ENCODE measurements around the gene GLG1. TPM values are rescaled to one million over a fixed set of nuclear protein-coding genes. Genes with fewer than 3 reads are reported as not detected.
"Not testable (repeated sequence)": the region's sequence is repeated elsewhere in the genome, so short reads cannot be mapped to it uniquely, and the experiment has no call there.

The GLG1 gene
- polyA plus RNA-seq, 3 donors: 158 to 162 (median 158) TPM

GRCh38 chr16:74465851-74466685 is 140.8 kb downstream of the GLG1 start:
- no peak for DNase-seq (ENCODE audit: extremely low read depth in 1 of 11, low read depth in 9 of 11, low spot score in 4 of 11)

- DNase-seq (ENCODE audit: extremely low read depth in 1 of 11, low read depth in 9 of 11, low spot score in 4 of 11): no peak
Observed at GRCh38 chr16:74465281-74465680, 141.6 kb downstream of the GLG1 start.

DNA sequence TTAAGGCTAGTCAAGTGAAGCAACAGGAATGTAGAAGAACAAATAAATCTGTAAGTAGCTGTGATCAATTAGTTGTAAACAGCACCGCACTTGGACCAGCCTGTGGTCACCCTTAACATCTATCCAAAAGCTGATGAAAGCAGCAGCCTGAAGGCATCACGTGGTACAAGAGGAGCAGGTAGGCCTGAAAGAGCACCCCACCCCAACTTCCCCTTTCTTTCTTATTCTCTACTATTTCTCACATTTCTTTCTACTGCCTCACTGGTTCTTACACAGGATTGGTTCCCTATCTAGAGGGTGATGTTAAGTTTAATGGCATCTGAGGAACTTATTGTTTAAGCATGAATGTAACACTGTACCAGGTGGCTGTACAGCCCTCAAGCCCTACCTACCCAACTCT is 143.0 kb downstream of the GLG1 start:
- no peak for DNase-seq (ENCODE audit: extremely low read depth in 1 of 11, low read depth in 9 of 11, low spot score in 4 of 11)

GRCh38 chr16:74462361-74462760 is 144.6 kb downstream of the GLG1 start:
- DNase-seq (ENCODE audit: extremely low read depth in 1 of 11, low read depth in 9 of 11, low spot score in 4 of 11): no peak

DNA sequence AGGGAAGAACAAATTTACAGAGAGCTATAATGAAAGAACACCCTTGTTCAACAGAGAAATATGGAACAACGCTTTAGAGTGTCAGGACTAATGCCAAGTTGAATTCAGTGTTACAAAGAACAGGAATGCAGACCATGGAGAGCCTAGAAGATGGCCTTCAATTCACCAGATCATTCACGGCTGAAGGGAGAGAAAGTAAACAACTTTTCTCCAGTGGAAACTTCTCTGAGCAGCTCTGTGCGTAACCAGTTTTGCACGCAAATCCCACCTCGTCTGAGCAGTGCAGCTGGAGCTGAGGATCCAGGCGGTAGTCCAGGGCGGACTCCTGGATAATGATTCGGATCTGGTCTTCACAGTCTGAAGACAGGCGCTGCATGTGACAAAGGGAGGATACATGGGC is 145.1 kb downstream of the GLG1 start:
- DNase-seq (ENCODE audit: extremely low read depth in 1 of 11, low read depth in 9 of 11, low spot score in 4 of 11): no peak

- DNase-seq (ENCODE audit: extremely low read depth in 1 of 11, low read depth in 9 of 11, low spot score in 4 of 11): no peak
Observed at GRCh38 chr16:74460542-74460941, 146.4 kb downstream of the GLG1 start.

GRCh38 chr16:74456290-74456625 is 150.7 kb downstream of the GLG1 start:
- DNase-seq (ENCODE audit: extremely low read depth in 1 of 11, low read depth in 9 of 11, low spot score in 4 of 11): no peak

DNA sequence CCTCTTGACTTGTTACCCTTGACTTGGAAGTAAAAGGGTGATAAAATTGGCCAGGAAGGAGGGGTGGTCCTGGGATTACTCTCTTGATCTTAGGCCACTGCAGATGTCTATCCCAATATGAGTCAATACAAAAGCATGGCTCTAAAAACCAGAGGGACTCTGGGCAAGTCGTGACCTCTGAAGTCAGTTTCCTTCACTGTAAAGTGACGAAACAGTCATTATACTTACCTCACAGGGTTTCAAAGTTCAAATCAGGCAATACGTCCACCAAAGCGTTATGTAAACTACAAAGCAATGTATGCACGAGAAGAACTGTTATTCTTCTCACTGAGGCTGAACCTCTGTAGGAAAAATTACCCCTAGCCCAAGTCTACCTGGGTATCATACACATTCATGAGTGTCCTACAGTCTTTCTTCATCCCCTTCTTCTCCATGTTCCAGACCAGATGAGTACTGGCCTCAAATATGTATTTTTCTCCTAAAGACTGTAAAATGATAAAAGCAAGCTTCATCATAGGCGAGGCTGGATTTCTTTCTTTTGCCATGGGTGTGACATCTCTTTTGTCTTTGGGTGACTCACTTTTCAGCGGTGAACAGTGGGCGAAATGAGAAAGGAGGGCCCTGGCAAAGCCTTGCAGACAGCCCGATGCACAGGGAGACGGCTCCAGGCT is 151.2 kb downstream of the GLG1 start:
- no peak for DNase-seq (ENCODE audit: extremely low read depth in 1 of 11, low read depth in 9 of 11, low spot score in 4 of 11)

DNA sequence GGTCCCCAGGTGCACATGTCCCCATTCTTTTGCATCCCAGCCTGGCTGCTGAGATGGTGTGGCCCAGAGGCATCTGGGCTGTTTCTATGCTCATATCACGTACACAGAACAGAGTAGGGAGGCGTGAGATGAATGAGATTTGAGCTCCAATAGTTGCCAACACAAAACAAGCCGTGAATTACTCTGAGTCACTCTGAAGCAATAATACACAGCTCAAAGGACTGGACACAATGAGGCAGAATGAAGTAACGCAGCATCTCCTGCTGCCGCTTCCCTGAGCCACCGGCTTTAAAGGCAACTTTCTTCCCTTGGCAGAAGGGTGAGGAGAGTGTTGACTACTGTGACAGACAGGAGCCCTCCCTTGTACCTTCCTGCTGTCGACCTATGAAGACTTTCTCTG is 151.7 kb downstream of the GLG1 start:
- DNase-seq (ENCODE audit: extremely low read depth in 1 of 11, low read depth in 9 of 11, low spot score in 4 of 11): no peak

DNA sequence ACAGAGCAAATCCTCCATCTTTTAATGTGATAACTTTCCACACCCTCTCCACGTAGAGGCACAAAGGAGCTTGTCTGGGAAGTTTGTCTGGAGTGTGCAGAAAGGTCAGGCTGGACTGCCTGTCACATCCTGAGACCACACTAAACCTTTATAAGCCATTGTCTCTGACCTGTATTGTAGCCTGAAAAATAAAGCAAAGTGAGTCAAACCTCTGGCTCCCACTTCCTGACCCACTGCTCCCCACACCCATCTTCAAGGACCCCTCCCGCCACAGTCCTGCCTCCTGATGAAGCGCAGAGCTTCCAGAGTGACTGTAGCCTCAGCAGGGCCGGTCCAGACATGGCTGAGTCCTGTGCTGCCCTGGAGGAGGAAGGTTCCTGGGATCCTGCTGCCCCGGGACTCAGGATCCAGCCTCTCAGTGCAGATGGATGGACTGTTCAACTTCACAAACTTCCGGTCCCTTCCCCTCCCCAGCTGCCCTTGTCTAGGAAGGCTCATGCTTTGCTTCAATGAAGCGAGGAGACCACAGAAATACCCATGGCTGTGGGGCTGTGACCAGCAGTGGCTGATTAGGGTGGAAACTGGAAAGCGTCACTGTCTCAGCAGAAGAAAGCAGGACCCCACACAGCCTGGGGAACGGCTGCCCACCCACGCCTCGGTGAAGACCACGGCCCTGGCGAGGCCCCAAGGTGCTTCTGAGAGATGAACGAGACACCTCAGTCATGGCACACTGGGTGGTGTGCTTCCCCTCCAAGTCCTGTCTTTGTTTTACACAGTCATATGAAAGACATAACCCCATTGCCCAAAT is 154.8 kb downstream of the GLG1 start:
- no peak for DNase-seq (ENCODE audit: extremely low read depth in 1 of 11, low read depth in 9 of 11, low spot score in 4 of 11)

DNA sequence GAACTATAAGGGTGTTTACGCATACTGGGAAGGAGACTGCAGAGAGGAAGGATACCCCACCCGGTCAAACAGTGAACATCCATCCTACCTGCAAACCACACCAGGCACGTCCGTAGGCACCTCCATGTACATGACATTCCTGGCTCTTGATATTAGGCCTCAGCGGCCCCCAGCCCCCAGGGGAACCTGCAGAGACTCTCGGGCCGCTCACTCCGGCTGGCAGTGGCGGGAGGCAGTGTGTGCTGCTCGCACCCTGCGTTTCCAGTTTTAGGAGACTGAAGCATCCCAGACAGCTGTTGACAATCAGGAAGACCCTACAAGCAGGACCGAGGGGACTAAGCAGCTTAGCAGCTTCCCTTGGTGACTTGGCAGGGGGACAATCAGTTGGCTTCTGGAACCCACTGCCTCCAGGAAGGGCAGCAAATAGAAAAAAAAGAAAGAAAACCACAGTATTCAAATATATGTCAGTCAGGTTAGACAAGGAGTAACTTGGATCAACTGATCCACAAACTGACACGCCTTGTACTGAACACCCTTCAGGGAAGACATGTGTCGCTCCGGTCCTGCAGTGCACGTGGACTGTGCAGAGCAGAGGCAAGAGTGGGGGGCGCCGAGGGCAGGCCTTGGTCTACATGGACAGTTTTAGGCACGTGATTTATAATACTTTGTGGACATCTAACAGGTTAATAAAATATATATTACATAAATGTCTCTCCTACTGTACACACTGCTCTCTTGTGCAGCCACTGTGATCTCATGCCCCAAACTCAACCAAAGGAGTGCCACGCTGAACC is 155.8 kb downstream of the GLG1 start:
- DNase-seq (ENCODE audit: extremely low read depth in 1 of 11, low read depth in 9 of 11, low spot score in 4 of 11): no peak

- no peak for DNase-seq (ENCODE audit: extremely low read depth in 1 of 11, low read depth in 9 of 11, low spot score in 4 of 11)
Observed at GRCh38 chr16:74450236-74450635, 156.7 kb downstream of the GLG1 start.

DNA sequence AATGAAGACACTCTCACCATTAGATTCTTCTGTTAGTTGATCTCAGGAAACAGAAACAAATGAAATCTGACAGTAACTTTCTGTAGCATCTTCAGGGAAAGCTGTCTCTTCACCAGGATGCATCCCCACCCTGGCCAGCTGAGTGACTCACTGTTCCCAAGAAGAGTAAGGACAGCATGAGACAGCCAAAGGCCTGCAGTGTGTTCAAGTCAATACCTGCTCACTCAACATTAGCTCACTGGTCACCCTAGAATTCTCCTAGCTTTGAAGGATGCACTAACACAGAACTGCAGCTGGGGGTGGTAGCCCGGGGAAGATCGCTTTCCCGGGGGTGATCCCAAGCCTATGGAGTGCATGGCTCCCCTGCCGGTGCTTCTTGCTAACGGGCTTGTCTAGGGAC is 157.4 kb downstream of the GLG1 start:
- no peak for DNase-seq (ENCODE audit: extremely low read depth in 1 of 11, low read depth in 9 of 11, low spot score in 4 of 11)

GRCh38 chr16:74448990-74449389 is 157.9 kb downstream of the GLG1 start:
- no peak for DNase-seq (ENCODE audit: extremely low read depth in 1 of 11, low read depth in 9 of 11, low spot score in 4 of 11)

DNA sequence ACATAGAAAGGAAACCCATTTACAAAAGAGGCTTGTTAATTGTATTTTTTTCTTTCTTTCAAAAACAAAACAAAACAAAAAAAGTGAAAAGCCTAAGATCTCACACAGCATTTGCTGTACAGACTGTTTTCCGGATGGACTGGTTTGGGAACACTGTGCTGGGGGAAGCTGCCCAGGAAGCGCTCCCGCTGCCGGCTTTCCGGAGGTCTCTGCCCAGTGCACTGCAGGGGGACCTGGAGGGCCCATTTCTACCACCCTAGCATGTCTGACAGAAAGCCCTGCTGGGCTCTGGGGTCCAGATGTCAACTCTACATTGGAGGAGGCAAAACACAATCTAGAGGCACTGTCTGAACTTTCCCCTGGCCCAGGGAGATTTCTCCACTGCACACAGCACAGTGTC is 159.3 kb downstream of the GLG1 start:
- DNase-seq (ENCODE audit: extremely low read depth in 1 of 11, low read depth in 9 of 11, low spot score in 4 of 11): no peak

- no peak for DNase-seq (ENCODE audit: extremely low read depth in 1 of 11, low read depth in 9 of 11, low spot score in 4 of 11)
Observed at GRCh38 chr16:74446866-74447265, 160.0 kb downstream of the GLG1 start.

DNA sequence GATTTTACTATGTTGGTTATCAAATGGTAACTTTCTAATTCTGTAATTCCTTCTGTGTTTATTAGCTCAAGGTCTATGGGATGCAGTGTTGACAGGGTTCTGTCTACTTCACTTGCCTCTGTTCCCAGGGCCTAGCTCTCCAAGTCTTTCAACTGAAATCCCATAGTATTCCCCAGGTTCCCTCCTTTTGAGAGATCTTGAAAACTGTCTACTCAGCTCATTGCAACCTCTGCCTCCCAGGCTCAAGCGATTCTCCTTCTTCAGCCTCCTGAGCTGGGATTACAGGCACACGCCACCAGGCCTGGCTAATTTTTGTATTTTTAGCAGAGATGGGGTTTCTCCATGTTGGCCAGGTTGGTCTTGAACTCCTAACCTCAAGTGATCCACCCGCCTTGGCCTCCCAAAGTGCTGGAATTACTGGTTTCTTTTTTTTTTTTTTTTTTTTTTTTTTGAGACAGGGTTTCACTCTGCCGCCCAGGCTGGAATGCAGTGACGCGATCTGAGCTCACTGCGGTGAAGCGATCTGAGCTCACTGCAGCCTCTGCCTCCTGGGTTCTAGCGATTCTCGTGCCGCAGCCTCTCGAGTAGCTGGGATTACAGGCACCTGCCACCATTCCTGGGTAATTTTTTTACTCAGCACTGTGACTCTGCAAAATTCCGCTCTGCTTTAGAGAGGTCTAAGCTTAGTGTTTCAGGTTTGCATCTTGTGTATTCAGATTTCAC is 163.1 kb downstream of the GLG1 start:
- not testable (repeated sequence) for DNase-seq (ENCODE audit: extremely low read depth in 1 of 11, low read depth in 9 of 11, low spot score in 4 of 11)

DNA sequence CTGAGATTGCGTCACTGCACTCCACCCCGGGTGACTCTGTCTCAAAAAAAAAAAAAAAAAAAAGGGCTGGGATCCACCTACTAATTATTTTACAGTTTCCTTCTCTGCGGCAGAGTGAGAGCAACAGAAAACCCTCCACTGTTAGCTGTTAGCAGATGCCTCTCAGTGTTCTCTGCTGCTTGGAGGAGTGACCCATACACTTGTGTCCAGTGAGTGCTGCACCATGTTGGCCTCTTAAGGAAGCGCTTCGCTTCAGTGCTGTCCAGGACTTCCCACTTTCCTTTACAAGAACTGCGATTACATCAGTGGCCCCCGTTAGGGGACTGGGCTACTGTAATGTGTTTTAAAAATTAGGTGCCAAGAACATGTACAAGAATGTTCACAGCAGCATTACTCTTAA is 167.2 kb downstream of the GLG1 start:
- no peak for DNase-seq (ENCODE audit: extremely low read depth in 1 of 11, low read depth in 9 of 11, low spot score in 4 of 11)

Data from renal cortex interstitium (tissue), 11 donors.